ENCODE measurements around the gene EXOC6B.

EXOC6B gene

GRCh38 chr2:72148837-72149555 lies 676.8 kb downstream of the EXOC6B start (continued):
- TF ChIP-seq ZSCAN30 (tag by site-specific recombination; IDR thresholded peaks at IDR 0.05), result no peak
- TF ChIP-seq SCRT2 (tag by site-specific recombination; IDR thresholded peaks at IDR 0.05), result peak; percentile 92
- peak; percentile 92; the same call in 1 of the 2 replicates for TF ChIP-seq MZF1 (tag by site-specific recombination; IDR thresholded peaks at IDR 0.05; ENCODE audit: borderline replicate concordance)
- no peak for TF ChIP-seq SP7 (tag by site-specific recombination; IDR thresholded peaks at IDR 0.05)
- no peak for TF ChIP-seq ZSCAN23 (tag by site-specific recombination; IDR thresholded peaks at IDR 0.05)
- TF ChIP-seq ZNF704 (tag by site-specific recombination; IDR thresholded peaks at IDR 0.05), result no peak
- TF ChIP-seq KLF17 (tag by site-specific recombination; IDR thresholded peaks at IDR 0.05), result peak; percentile 16; the same call in 1 of the 2 replicates
- no peak for TF ChIP-seq ZNF792 (tag by site-specific recombination; IDR thresholded peaks at IDR 0.05)
- no peak for TF ChIP-seq ZNF175 (tag by site-specific recombination; IDR thresholded peaks at IDR 0.05)
- TF ChIP-seq ZNF624 (tag by site-specific recombination; IDR thresholded peaks at IDR 0.05), result no peak
- no peak for TF ChIP-seq WT1 (tag by site-specific recombination; IDR thresholded peaks at IDR 0.05)
- peak; percentile 76 for TF ChIP-seq ZBTB48 (tag by site-specific recombination; IDR thresholded peaks at IDR 0.05)
- TF ChIP-seq ZNF202 (tag by site-specific recombination; IDR thresholded peaks at IDR 0.05; ENCODE audit: borderline replicate concordance), result no peak
- no peak for TF ChIP-seq BCL6B (tag by site-specific recombination; IDR thresholded peaks at IDR 0.05)
- TF ChIP-seq ZNF747 (tag by site-specific recombination; IDR thresholded peaks at IDR 0.05), result no peak
- no peak for TF ChIP-seq ZNF239 (tag by site-specific recombination; IDR thresholded peaks at IDR 0.05)
- TF ChIP-seq IKZF3 (tag by site-specific recombination; IDR thresholded peaks at IDR 0.05), result no peak
- TF ChIP-seq ZBTB20 (tag by site-specific recombination; IDR thresholded peaks at IDR 0.05), result peak; percentile 75; the same call in 1 of the 2 replicates
- TF ChIP-seq ZNF76 (tag by site-specific recombination; IDR thresholded peaks at IDR 0.05; ENCODE audit: borderline replicate concordance, low read depth), result no peak
- TF ChIP-seq PRDM4 (tag by site-specific recombination; IDR thresholded peaks at IDR 0.05), result no peak
- no peak for TF ChIP-seq ZSCAN16 (tag by site-specific recombination; IDR thresholded peaks at IDR 0.05)
- TF ChIP-seq ZNF155 (tag by site-specific recombination; IDR thresholded peaks at IDR 0.05), result no peak
- no peak for TF ChIP-seq OVOL3 (tag by site-specific recombination; IDR thresholded peaks at IDR 0.05)
- TF ChIP-seq ZBTB21 (tag by site-specific recombination; IDR thresholded peaks at IDR 0.05), result no peak
- TF ChIP-seq REPIN1 (tag by site-specific recombination; IDR thresholded peaks at IDR 0.05; ENCODE audit: low read depth), result no peak
- TF ChIP-seq ZNF341 (tag by site-specific recombination; IDR thresholded peaks at IDR 0.05; ENCODE audit: low read depth), result 0 out of 2 replicates have a peak, but pooled peaks have one; percentile 28
- no peak for TF ChIP-seq ZNF513 (tag by site-specific recombination; IDR thresholded peaks at IDR 0.05)
- no peak for TF ChIP-seq ZNF580 (tag by site-specific recombination; IDR thresholded peaks at IDR 0.05)
- no peak for TF ChIP-seq ZNF148 (tag by site-specific recombination; IDR thresholded peaks at IDR 0.05; ENCODE audit: borderline replicate concordance)
